A549 (cell line): ENCODE results near the gene ESRP2. TPM values are rescaled to one million over a fixed set of nuclear protein-coding genes. Genes with fewer than 3 reads are reported as not detected.

Experiments used
- ATAC-seq, 2 experiments: fragments of 200-7000 bp in 1 of 2; fragments of >200 bp in 1 of 2; cut with Nextera tagmentation in 1 of 2; cut with Tn5 transposase in 1 of 2; 3 replicates each; pipeline versions ENCODE4 v1.8.0 to v1.9.1; 2018 to 2020; ENCODE audit warnings: mild to moderate bottlenecking in 1 of 2, moderate library complexity in 1 of 2
- CTCF ChIA-PET: fragments of 300-600 bp; sonication (Branson Sonifier 250); formaldehyde crosslinking; extraction: SDS; loops from one replicate; lab custom pipeline; 2021; ENCODE audit warnings: antibody characterized with exemption, inconsistent platforms; lab: Yijun Ruan, JAX
- POLR2A ChIA-PET: fragments of 350-600 bp; formaldehyde crosslinking; extraction: SDS; loops from one replicate; lab custom pipeline; 2021; ENCODE audit warnings: antibody characterized with exemption, inconsistent platforms; lab: Yijun Ruan, JAX
- DNase-seq, 2 experiments: peaks; one replicate each; pipeline versions ENCODE4 v3.0.0 to v3.0.0-alpha.2; 2011 to 2016; ENCODE audit warnings: low read depth in 1 of 2, low spot score in 1 of 2
- FAIRE-seq: peaks from 2 replicates; lab custom pipeline; 2011; peaks lifted over from hg19 to GRCh38; lab: Jason Lieb, UNC
- H3K27ac ChIP-seq, 2 experiments: fragments of >200 bp; sonication (Bioruptor Twin); formaldehyde crosslinking; 3 replicates each; pipeline ENCODE4 v1.5.1; 2016 to 2017
- H3K4me1 ChIP-seq: fragments of >200 bp; sonication (Bioruptor Twin); formaldehyde crosslinking; 3 replicates; pipeline ENCODE4 v1.6.1; 2016
- H3K4me2 ChIP-seq: fragments of >200 bp; sonication (Bioruptor Twin); formaldehyde crosslinking; 3 replicates; pipeline ENCODE4 v1.6.1; 2016
- H3K4me3 ChIP-seq: fragments of >200 bp; sonication (Bioruptor Twin); formaldehyde crosslinking; 3 replicates; pipeline ENCODE4 v1.5.1; 2016
- H3K9me3 ChIP-seq: fragments of >200 bp; sonication (Bioruptor Twin); formaldehyde crosslinking; 3 replicates; pipeline ENCODE4 v1.6.1; 2016
- CEBPB ChIP-seq, 2 experiments: fragments of >200 bp in 1 of 2; sonication (Bioruptor Twin) in 1 of 2; formaldehyde crosslinking in 1 of 2; IDR thresholded peaks; 2 replicates each; pipeline ENCODE4 v1.6.1; 2012 to 2016
- CHD2 ChIP-seq: fragments of 150-350 bp; IDR thresholded peaks from 2 replicates; pipeline ENCODE4 v1.6.1; 2014; ENCODE audit warnings: low read length; ENCODE audit not compliant: partially characterized antibody
- CTCF ChIP-seq: fragments of >200 bp; sonication (Bioruptor Twin); formaldehyde crosslinking; IDR thresholded peaks from 3 replicates; pipeline ENCODE4 v1.5.1; 2016
- EHMT2 ChIP-seq: fragments of 200-600 bp; sonication (generic); IDR thresholded peaks from 2 replicates; pipeline ENCODE4 v1.6.1; 2016; ENCODE audit warnings: antibody characterized with exemption, low read depth, mild to moderate bottlenecking, moderate library complexity
- EP300 ChIP-seq, 2 experiments: fragments of >200 bp; sonication (Bioruptor Twin); formaldehyde crosslinking; IDR thresholded peaks; 2 replicates in 1 of 2; 3 replicates in 1 of 2; pipeline ENCODE4 v1.6.1; 2016 to 2017
- ESRRA ChIP-seq: fragments of 150-350 bp; IDR thresholded peaks from 2 replicates; pipeline ENCODE4 v1.6.1; 2014; ENCODE audit warnings: mild to moderate bottlenecking, low read length, borderline replicate concordance
- FOSB ChIP-seq: fragments of 250-450 bp; sonication (Bioruptor Pico); IDR thresholded peaks from 2 replicates; pipeline ENCODE4 v1.5.0; 2020; ENCODE audit warnings: mild to moderate bottlenecking, moderate library complexity
- FOXS1 ChIP-seq: fragments of 250-450 bp; sonication (Bioruptor Pico); IDR thresholded peaks from 2 replicates; pipeline ENCODE4 v1.5.0; 2020; ENCODE audit warnings: mild to moderate bottlenecking, moderate library complexity
- HDAC2 ChIP-seq: fragments of 200-600 bp; sonication (generic); IDR thresholded peaks from 2 replicates; pipeline ENCODE4 v1.6.1; 2016
- HOXA7 ChIP-seq: fragments of 250-450 bp; sonication (Bioruptor Pico); IDR thresholded peaks from 2 replicates; pipeline ENCODE4 v1.5.0; 2020; ENCODE audit warnings: mild to moderate bottlenecking, moderate library complexity
- HOXB13 ChIP-seq: fragments of 250-450 bp; sonication (Bioruptor Pico); IDR thresholded peaks from 2 replicates; pipeline ENCODE4 v1.5.0; 2020; ENCODE audit warnings: low read depth, mild to moderate bottlenecking, moderate library complexity
- HOXB5 ChIP-seq: fragments of 250-450 bp; sonication (Bioruptor Pico); IDR thresholded peaks from 2 replicates; pipeline ENCODE4 v1.5.0; 2020; ENCODE audit warnings: mild to moderate bottlenecking, moderate library complexity
- KDM1A ChIP-seq: fragments of 200-600 bp; sonication (generic); IDR thresholded peaks from 2 replicates; pipeline ENCODE4 v1.6.1; 2016; ENCODE audit warnings: low read depth, mild to moderate bottlenecking
- MAX ChIP-seq: IDR thresholded peaks from 2 replicates; pipeline ENCODE4 v1.6.1; 2012
- MAZ ChIP-seq: fragments of 150-350 bp; IDR thresholded peaks from 2 replicates; pipeline ENCODE4 v1.6.1; 2014; ENCODE audit warnings: antibody characterized with exemption, low read depth, low read length, borderline replicate concordance
- NFE2L2 ChIP-seq: fragments of 150-350 bp; conservative IDR thresholded peaks from 2 replicates; pipeline ENCODE4 v1.6.1; 2014; ENCODE audit warnings: low read length
- PHF8 ChIP-seq: fragments of 200-600 bp; sonication (generic); IDR thresholded peaks from 2 replicates; pipeline ENCODE4 v1.6.1; 2016; ENCODE audit warnings: low read depth, mild to moderate bottlenecking, antibody characterized with exemption, moderate library complexity, borderline replicate concordance
- POLR2A ChIP-seq: IDR thresholded peaks from 2 replicates; pipeline ENCODE4 v1.6.1; 2012; ENCODE audit warnings: mild to moderate bottlenecking, low read length
- RCOR1 ChIP-seq: fragments of 150-350 bp; IDR thresholded peaks from 2 replicates; pipeline ENCODE4 v1.6.1; 2014; ENCODE audit warnings: antibody characterized with exemption, low read length, low read depth
- REST ChIP-seq: fragments of 200-600 bp; sonication (generic); IDR thresholded peaks from 2 replicates; pipeline ENCODE4 v1.6.1; 2016; ENCODE audit warnings: antibody characterized with exemption, mild to moderate bottlenecking, moderate library complexity
- RFX5 ChIP-seq: fragments of 450-650 bp; IDR thresholded peaks from 2 replicates; pipeline ENCODE4 v1.7.1; 2014; ENCODE audit warnings: antibody characterized with exemption, mild to moderate bottlenecking, moderate library complexity
- SMC3 ChIP-seq: fragments of >200 bp; sonication (Bioruptor Twin); formaldehyde crosslinking; IDR thresholded peaks from 3 replicates; pipeline ENCODE4 v1.6.1; 2018; ENCODE audit warnings: inconsistent platforms
- SREBF2 ChIP-seq: fragments of 450-650 bp; IDR thresholded peaks from 2 replicates; pipeline ENCODE4 v1.6.1; 2014; ENCODE audit warnings: mild to moderate bottlenecking, moderate library complexity
- TFCP2L1 ChIP-seq: fragments of 250-450 bp; sonication (Bioruptor Pico); IDR thresholded peaks from 2 replicates; pipeline ENCODE4 v1.5.0; 2021; ENCODE audit warnings: mild to moderate bottlenecking
- TP53 ChIP-seq: fragments of 250-450 bp; sonication (Bioruptor Pico); IDR thresholded peaks from 2 replicates; pipeline ENCODE4 v1.5.0; 2021; ENCODE audit warnings: mild to moderate bottlenecking, moderate library complexity
- ZC3H11A ChIP-seq: fragments of 450-650 bp; IDR thresholded peaks from 2 replicates; pipeline ENCODE4 v1.6.1; 2014; ENCODE audit warnings: antibody characterized with exemption, mild to moderate bottlenecking
- ZNF302 ChIP-seq: fragments of 250-450 bp; sonication (Bioruptor Pico); IDR thresholded peaks from 2 replicates; pipeline ENCODE4 v1.9.0; 2021; ENCODE audit warnings: inconsistent platforms, mild to moderate bottlenecking, moderate library complexity
- WGBS: methylation state at CpG from one replicate; pipeline ENCODE4 v1.1.6; 2017; ENCODE audit errors: missing lambda C conversion rate; 5-methylcytosine and 5-hydroxymethylcytosine counted together
- polyA plus RNA-seq, 4 experiments: library from polyadenylated mRNA; depleted of rRNA in 3 of 4; stranded (reverse); fragments of >200 nt; fragmentation: RNase III in 1 of 4; extraction: RNeasy Plus Mini Kit Qiagen cat#74134 plus additional on column Dnase treatment in 1 of 4; gene quantifications; 2 replicates in 3 of 4; 3 replicates in 1 of 4; pipeline ENCODE4 v1.2.3, GENCODE V29; 2011 to 2017

Gene ESRP2
- polyA plus RNA-seq, 2 of the 4 experiments (the other 2 are of a cell fraction), result 0.08 to 0.09 TPM

GRCh38 chr16:68190081-68190480 is 45.8 kb downstream of the ESRP2 start:
- no peak overlapping the region for H3K27ac ChIP-seq
- ChIA-PET POLR2A (no interaction called here), CTCF (no interaction called here)
- DNase-seq (no peak), ATAC-seq (no peak), FAIRE-seq (no peak)
- H3K4me1 ChIP-seq, result no peaks in the 10 kb centered on the region
- TF ChIP-seq EHMT2, result no peak
- no peak for TF ChIP-seq ZNF302 (CRISPR knock-in tag)
- no peak overlapping the region for H3K4me3 ChIP-seq
- WGBS, result 95% methylated on average over 1 of the region's 1 CpG
- H3K4me2 ChIP-seq, result no peak overlapping the region
- H3K9me3 ChIP-seq, result no peaks in the 10 kb centered on the region

- TF ChIP-seq HOXB13 (no peak), HOXB5 (no peak), NFE2L2 (no peak), MAZ (no peak), REST (no peak), CEBPB (IDR thresholded peaks at IDR 0.05) (no peak), ESRRA (no peak), MAX (no peak), POLR2A (no peak), FOSB (CRISPR knock-in tag) (no peak), CTCF (no peak), EP300 (IDR thresholded peaks at IDR 0.05) (no peak), PHF8 (no peak), SMC3 (no peak), FOXS1 (CRISPR knock-in tag) (no peak), TFCP2L1 (CRISPR knock-in tag) (no peak)
- TF ChIP-seq, all 56 proteins: peak for 0
- H3K4me3 ChIP-seq, result no peak overlapping the region
- no peaks in the 10 kb centered on the region for H3K4me1 ChIP-seq
- FAIRE-seq (no peak), DNase-seq (no peak), ATAC-seq (no peak)
- WGBS, result 96% methylated on average over 9 of the region's 10 CpGs
- no peak overlapping the region for H3K27ac ChIP-seq
- ChIA-PET POLR2A (no interaction called here), CTCF (interaction anchor here (0.5 kb wide), 1 partner anchor 126 kb away, joined by 3 read pairs; no protein-coding TSS in a partner anchor)
- no peak overlapping the region for H3K4me2 ChIP-seq
- no peaks in the 10 kb centered on the region for H3K9me3 ChIP-seq
Observed at GRCh38 chr16:68188170-68188569, 47.8 kb downstream of the ESRP2 start.

GRCh38 chr16:68187505-68187904 is 48.4 kb downstream of the ESRP2 start:
- H3K4me1 ChIP-seq, result no peaks in the 10 kb centered on the region
- no peak for DNase-seq
- TF ChIP-seq RCOR1 (no peak), HDAC2 (no peak), HOXA7 (CRISPR knock-in tag) (no peak), TP53 (CRISPR knock-in tag) (no peak), ZC3H11A (no peak), CHD2 (no peak), KDM1A (no peak), SREBF2 (no peak), RFX5 (no peak)
- 100% methylated on average over 2 of the region's 2 CpGs for WGBS
- no peak for ATAC-seq
- ChIA-PET CTCF (interaction anchor here (1.0 to 1.1 kb wide), 2 partner anchors 11 to 42 kb away, joined by 3 read pairs; no protein-coding TSS in a partner anchor), POLR2A (no interaction called here)
- no peaks in the 10 kb centered on the region for H3K9me3 ChIP-seq
- no peak overlapping the region for H3K4me3 ChIP-seq
- H3K4me2 ChIP-seq, result no peak overlapping the region
- no peak for FAIRE-seq
- no peak overlapping the region for H3K27ac ChIP-seq
